ENCODE measurements around the gene PHF23.
A peak's percentile ranks its signal among the peaks of the same experiment; 100 is the strongest.

Gene PHF23

GRCh38 chr17:7218166-7218565 is 21.1 kb downstream of the PHF23 start:
- TF ChIP-seq CTCF (conservative IDR thresholded peaks at IDR 0.05) (no peak), ZFX (IDR thresholded peaks at IDR 0.05) (no peak)
- no peak overlapping the region for H3K27ac ChIP-seq

- TF ChIP-seq CTCF (conservative IDR thresholded peaks at IDR 0.05) (no peak), ZFX (IDR thresholded peaks at IDR 0.05) (no peak)
- H3K27ac ChIP-seq, result no peak overlapping the region
Measured at GRCh38 chr17:7217113-7217987, 21.9 kb downstream of the PHF23 start.

GRCh38 chr17:7216242-7217112 is 22.8 kb downstream of the PHF23 start:
- H3K27ac ChIP-seq, result no peak overlapping the region
- TF ChIP-seq ZFX (IDR thresholded peaks at IDR 0.05) (no peak), CTCF (conservative IDR thresholded peaks at IDR 0.05) (no peak)

- H3K27ac ChIP-seq, result no peak overlapping the region
- TF ChIP-seq ZFX (IDR thresholded peaks at IDR 0.05) (no peak), CTCF (conservative IDR thresholded peaks at IDR 0.05) (no peak)
Measured at GRCh38 chr17:7215652-7216180, 23.5 kb downstream of the PHF23 start.

GRCh38 chr17:7215136-7215638 is 24.1 kb downstream of the PHF23 start:
- TF ChIP-seq CTCF (conservative IDR thresholded peaks at IDR 0.05) (peak; percentile 20; the same call in 1 of the 2 replicates), ZFX (IDR thresholded peaks at IDR 0.05) (no peak)
- no peak overlapping the region for H3K27ac ChIP-seq

GRCh38 chr17:7214300-7215135 is 24.7 kb downstream of the PHF23 start:
- TF ChIP-seq ZFX (IDR thresholded peaks at IDR 0.05), result no peak
- peak; percentile 55 for TF ChIP-seq CTCF (conservative IDR thresholded peaks at IDR 0.05)
- no peak overlapping the region for H3K27ac ChIP-seq
